ENCODE results near the gene TANGO6.

The TANGO6 gene

DNA sequence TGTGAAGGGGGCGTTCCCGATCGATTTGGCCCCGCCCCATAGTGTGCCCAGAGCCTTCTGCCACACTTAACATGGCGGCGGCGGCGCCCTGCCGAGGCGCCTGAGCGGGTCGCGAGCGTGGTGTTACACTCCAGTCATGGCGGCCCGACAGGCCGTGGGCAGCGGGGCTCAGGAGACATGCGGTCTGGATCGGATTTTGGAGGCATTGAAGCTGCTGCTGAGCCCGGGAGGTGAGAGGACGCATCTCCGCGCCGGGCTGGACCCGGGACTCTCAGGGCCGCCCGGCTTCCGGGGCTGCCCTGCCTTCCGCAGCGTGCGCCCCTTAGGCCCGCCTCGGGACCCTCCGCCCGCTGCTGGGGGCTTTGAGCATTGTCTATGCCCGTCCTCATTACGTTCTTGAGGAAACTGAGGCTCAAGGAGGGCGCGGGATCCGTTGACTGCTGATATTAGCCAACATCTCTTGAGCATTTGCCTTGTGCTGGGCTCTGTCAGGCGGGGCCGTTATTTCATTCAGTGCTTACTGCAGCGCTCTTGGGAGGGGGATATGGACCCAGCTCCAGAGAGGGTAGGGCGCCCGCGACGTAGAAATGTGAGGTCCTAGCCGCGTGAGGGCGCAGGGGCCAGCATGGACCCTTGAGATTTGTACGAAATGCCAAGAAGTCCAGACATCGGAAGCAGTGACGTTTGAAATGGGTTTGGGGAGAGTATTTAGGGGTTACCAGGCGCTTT lies at the start of gene TANGO6:
TANGO6 (plus strand) TSS at position 50 of the 729 bp plus-strand sequence; CDS start at position 137, 87 bp downstream.
- DNase-seq, result peak; percentile 73 to 97 (median 85)
- intact Hi-C loops (cut with DNase I), result loop anchor here (5.0 kb wide), 2 partner anchors 141 to 316 kb away; no protein-coding TSS in a partner anchor

DNA sequence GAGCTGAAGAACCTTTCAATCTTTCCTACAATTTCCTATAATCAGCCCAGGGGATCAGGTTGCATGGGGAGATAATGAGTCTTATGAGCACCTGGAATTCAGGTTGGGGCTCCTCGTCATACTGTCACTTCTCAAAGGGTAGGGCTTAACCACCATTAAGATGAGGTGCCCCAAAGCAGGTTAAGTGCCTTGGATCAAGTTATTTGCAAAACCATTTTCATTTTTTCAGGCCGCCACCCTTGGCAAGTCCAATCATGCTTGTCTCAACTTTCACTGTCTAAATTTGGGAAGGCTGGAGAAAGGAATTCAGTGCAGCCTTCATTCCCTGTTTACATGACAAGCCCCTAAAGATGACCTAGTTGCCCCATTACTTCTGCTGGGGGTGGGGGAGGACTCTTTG lies 44.9 kb upstream of the TANGO6 start:
- no peak for DNase-seq

DNA sequence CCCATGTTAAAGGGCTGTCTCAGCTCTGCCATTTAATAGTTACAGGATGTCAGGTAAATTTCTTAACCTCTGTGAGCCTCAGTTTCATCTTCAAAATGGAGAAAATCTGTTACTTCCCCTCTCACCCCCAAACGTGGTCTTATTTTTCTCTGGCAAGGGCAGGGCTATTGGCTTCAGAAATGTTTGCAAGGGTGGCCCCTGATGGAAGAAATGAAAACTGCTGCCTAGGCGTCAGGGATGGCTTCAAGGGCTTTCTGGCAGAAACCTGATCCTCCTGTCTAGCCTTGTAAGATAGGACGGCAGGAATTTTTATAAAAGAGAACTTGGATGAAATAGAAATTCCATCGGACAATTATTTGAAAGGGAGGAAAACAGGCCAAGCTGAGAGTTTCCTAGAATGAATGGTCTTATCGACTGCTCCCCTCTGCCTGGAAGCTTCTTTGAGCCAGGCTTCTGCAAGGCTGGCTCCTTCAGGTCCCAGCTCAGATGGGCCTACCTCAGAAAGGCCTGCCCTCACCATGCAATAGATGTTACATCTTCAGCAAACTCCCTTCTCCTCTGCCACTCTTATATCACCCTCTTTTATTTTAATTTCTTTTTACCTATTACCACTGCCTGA lies 43.0 kb upstream of the TANGO6 start:
- intact Hi-C loops (cut with DNase I), result loop anchor here (1.0 to 10.0 kb wide), 2 partner anchors 96 to 276 kb away; no protein-coding TSS in a partner anchor
- peak in 6 of 10 donors; percentile 13 to 92 (median 60) for DNase-seq

More for the DNA sequence above, 44.9 kb upstream of the TANGO6 start:
- intact Hi-C loops (cut with DNase I), result no loop called here

DNA sequence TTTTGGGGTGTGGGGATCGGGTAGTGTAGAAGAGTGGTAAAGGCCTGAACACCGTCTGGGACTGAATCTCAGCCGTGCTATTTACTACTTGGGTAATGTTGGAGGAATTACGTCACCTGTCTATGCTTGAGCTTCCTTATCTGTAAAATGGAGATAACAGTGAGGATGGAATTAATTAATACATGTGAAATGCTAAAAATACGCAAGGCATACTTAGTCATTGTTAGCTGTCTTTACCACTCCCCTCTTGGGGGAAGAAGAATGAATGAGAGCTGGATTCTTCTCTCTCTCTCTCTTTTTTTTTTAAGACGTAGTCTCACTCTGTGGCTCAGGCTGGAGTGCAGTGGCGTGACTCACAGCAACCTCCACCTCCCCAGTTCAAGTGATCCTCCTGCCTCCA lies 41.1 kb upstream of the TANGO6 start:
- intact Hi-C loops (cut with DNase I), result loop anchor here (10.0 kb wide), 1 partner anchor 277 kb away; no protein-coding TSS in a partner anchor
- DNase-seq, result no peak

DNA sequence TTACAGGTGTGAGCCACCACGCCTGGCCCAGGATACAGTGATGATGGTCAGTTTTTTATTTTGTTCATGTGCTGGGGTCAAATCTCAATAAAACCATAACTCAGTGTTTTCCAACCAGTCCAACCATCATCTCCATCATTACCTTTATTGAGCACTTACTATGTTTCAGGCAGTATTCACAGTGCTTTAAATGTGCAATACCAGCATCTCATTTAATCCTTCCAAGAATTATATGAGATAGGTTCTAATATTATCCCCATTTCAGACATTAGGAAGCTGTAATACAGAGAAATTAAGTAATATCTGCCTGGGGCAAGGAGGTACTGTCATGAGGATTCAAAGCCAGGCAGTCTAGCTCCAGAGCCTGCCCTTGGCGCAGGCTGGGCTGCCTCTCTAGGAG lies 36.9 kb upstream of the TANGO6 start:
- intact Hi-C loops (cut with DNase I), result loop anchor here (10.0 kb wide), 1 partner anchor 282 kb away; no protein-coding TSS in a partner anchor
- DNase-seq, result no peak

DNA sequence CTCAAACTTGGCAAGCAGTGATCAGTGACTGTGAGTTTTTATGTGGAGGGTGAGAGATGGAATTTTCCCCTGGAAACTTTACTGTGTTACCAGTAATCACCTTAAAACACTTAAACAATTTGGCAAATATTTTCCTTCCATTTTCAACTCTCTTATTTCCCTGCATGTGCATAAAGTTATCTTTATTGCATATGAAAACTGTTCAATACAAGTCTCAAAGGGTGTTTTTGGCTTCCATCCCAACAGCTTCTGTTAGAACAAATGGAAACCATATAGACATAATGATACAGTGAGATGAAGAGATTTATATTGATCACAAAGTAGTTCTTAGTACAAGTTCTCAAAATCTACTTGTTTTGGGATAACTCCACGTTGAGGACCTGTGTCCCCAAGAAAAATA lies 36.4 kb upstream of the TANGO6 start:
- intact Hi-C loops (cut with DNase I), result loop anchor here (10.0 kb wide), 1 partner anchor 282 kb away; no protein-coding TSS in a partner anchor
- DNase-seq, result no peak

DNA sequence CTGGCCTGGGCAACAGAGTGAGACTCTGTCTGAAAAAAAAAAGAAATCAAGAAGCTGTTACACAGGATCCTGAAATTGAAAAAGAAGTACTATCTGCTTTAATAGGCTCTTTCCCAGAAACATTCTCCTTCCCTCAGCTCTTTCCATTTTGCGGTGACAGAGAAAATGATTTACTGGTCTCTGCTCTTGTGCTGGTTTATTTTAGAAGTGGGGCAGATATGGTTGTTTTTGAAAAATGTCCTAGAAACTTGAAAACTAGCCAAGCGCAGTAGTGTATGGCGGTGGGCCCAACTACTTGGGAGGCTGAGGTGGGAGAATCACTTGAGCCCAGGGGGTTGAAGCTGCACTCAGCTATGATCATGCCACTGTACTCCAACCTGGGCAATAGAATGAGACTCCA lies 28.8 kb upstream of the TANGO6 start:
- intact Hi-C loops (cut with DNase I), result no loop called here
- no peak for DNase-seq

DNA sequence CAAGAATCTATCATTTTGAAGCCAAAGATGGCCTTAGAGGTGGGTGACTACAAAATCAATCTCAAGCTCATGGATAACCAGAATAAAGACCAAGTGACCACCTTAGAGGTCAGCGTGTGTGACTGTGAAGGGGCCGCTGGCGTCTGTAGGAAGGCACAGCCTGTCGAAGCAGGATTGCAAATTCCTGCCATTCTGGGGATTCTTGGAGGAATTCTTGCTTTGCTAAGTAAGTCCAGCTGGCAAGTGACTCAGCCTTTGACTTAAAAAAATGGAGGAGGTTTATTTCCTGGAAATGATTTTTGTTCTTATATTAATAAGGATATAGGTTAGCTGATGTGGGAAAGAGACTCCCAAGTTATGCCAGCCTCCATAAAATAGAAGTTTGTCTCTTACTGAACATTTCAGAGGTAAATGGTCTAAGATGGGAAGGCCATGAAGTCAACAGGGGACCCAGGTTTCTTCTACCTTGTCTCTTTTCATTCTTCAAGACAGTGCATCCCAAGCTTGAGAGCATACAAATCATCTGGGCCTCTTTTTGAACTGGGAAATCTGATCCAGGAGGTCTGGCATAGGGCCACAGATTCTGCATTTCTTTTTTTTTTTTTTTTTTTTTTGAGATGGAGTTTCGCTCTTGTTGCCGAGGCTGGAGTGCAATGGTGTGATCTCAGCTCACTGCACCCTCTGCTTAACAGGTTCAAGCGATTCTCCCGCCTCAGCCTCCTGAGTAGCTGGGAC lies 19.8 kb upstream of the TANGO6 start:
- peak in 1 of 10 donors; percentile 18 for DNase-seq
- intact Hi-C loops (cut with DNase I), result no loop called here

DNA sequence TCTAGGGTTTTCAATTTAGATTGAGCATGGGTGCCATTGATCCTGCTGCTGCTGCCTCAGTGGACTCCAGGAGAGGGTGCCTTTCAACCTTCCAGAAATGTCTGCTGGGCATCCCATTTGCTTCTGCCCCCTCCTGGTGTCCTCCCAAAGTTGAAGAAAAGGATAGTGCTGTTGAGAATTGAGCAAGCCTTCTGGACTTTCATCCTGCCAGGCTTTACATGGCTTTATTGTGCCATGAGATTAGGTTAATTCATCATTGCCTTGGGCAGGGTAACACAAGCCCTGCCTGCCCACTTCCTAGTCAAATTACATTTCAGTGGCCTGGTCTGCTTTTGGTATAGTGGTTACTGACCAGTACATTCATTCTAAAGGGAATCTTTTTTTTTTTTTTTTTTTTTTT lies 17.9 kb upstream of the TANGO6 start:
- intact Hi-C loops (cut with DNase I), result no loop called here
- DNase-seq, result no peak

DNA sequence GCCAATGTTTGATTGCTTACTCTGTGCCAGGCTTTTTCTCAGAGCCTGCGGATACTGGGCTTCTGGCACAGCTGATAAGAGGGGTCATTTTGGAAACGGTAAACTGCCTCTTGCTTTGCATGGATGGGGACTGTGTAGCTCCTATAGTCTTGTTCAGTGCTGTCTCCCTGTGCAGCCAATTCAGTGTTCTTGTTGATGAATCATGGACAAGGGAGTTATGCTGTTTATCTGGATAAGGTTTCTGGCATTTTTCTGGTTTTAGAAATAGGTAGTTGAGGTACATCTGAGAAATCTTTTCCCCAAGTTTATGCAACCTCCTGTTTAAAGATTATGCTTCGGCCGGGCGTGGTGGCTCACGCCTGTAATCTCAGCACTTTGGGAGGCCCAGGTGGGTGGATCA lies 16.7 kb upstream of the TANGO6 start:
- no peak for DNase-seq
- intact Hi-C loops (cut with DNase I), result no loop called here

DNA sequence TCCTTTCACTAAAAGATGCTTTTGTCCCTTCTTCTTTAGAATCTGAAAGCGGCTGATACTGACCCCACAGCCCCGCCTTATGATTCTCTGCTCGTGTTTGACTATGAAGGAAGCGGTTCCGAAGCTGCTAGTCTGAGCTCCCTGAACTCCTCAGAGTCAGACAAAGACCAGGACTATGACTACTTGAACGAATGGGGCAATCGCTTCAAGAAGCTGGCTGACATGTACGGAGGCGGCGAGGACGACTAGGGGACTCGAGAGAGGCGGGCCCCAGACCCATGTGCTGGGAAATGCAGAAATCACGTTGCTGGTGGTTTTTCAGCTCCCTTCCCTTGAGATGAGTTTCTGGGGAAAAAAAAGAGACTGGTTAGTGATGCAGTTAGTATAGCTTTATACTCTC lies 10.1 kb upstream of the TANGO6 start:
- DNase-seq, result no peak
- intact Hi-C loops (cut with DNase I), result no loop called here

DNA sequence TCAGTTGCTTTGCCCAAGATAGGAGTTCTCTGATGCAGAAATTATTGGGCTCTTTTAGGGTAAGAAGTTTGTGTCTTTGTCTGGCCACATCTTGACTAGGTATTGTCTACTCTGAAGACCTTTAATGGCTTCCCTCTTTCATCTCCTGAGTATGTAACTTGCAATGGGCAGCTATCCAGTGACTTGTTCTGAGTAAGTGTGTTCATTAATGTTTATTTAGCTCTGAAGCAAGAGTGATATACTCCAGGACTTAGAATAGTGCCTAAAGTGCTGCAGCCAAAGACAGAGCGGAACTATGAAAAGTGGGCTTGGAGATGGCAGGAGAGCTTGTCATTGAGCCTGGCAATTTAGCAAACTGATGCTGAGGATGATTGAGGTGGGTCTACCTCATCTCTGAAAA lies 8.8 kb upstream of the TANGO6 start:
- intact Hi-C loops (cut with DNase I), result no loop called here
- DNase-seq, result no peak

DNA sequence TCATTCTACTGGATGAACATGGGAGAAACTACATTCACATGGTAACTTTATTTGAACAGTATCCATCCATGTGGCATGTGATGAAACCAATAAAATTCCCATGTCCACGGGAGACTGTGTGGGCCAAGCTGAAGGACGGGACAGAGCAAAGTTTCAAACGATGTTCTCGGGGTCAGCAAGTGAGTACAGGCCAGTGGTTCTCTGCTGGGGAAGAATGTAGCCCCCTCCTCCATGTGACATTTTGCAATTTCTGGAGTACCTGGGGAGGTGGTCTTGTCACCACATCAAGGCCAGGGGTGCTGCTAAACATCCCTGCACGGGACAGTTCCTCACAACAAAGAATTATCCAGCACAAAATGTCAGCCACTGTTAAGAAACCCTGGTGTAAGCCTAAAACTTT lies 7.4 kb upstream of the TANGO6 start:
- DNase-seq, result peak in 1 of 10 donors; percentile 4
- intact Hi-C loops (cut with DNase I), result no loop called here

DNA sequence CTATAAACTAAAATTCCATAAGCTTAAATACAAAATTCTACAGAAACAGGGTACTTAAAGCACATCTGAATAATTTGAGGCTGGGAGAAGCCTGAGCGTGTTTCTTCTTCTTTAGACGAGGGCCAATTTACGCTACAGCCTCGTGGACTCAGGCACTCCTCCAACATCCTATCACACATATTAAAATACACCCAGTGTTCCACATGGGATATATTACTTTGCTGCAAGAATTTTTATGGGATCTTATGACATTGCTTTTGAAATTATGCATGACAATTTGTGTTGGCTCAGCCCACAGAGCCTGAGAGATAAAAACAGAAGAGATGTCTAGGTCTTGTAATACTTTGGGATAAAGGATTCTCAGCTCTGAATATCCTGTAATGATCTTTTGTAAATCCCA lies 3.5 kb upstream of the TANGO6 start:
- intact Hi-C loops (cut with DNase I), result loop anchor here (5.0 kb wide), 2 partner anchors 138 to 313 kb away; no protein-coding TSS in a partner anchor
- no peak for DNase-seq

DNA sequence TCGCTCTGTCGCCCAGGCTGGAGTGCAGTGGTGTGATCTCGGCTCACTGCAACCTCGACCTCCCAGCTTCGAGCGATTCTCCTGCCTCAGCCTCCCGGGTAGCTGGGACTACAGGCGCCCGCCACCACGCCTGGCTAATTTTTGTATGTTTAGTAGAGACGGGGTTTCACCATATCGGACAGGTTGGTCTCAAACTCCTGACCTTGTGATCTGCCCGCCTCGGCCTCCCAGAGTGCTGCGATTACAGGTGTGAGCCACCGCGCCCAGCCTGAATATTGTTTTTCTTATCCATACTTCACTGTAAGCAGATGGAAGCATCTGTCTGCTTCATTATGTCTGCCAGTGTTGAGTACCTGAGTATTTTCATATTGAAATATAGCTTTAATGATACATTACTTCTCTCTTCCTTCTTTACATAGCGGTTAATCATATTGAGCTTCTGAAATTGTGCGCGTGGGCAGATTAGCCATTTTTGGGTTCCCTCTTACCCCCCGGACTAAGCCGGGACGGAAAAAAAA lies 308 bp upstream of the TANGO6 start:
- intact Hi-C loops (cut with DNase I), result loop anchor here (5.0 kb wide), 2 partner anchors 141 to 316 kb away; no protein-coding TSS in a partner anchor
- DNase-seq, result peak in 1 of 10 donors; percentile 63

DNA sequence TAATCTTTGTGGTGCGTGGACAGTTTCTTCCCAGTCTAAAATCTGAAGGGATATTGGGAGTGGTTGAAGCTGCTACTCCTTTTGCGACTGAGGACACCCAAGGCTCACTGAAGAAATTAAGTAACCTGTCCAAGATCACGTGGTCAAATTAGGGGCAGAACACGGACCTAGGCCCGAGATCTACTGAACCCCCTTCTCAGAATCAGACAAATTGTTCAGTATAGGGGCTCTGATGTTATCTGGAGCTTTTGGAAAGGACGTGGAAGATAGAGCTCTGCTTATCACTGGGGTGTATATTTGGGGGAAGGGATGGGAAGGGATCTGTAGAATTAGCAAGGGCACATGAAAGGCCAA lies 857 bp downstream of the TANGO6 start:
- peak in 1 of 10 donors; percentile 29 for DNase-seq
- intact Hi-C loops (cut with DNase I), result loop anchor here (5.0 kb wide), 2 partner anchors 142 to 317 kb away; no protein-coding TSS in a partner anchor

DNA sequence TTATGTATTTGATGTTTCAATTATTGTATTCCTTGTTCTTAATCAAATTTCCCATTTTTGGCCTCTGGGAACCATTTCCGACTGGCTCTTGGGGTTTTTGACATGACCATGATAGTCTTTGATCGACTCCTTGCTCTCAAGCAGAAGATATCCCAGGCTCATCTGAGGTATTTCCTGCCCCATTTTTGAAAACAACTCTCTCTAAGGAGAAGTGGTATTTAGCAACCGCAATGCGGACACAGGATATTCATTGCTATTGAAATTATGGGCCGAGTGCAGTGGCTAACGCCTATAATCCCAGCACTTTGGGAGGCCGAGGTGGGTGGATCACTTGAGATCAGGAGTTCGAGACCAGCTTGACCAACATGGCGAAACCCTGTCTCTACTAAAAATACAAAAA lies 5.5 kb downstream of the TANGO6 start:
- intact Hi-C loops (cut with DNase I), result loop anchor here (5.0 kb wide), 1 partner anchor 274 kb away; no protein-coding TSS in a partner anchor
- DNase-seq, result no peak

DNA sequence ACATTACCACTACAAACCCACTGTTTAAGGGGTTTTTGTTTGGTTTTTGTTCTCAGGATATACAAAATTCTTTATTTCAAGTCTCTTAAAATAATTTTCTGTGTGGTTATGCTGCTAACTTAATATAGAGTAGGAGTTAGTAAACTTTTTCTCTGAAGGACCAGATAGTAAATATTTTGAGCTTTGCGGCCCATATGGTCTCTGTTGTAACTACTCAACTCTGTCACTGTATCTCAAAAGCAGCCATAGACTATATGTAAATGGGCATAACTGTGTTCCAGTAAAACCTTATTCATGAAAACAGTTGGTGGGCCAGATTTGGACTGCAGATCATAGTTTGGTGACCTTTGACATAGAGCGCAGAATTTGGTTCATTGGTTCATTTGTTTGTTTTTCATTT lies 7.2 kb downstream of the TANGO6 start:
- DNase-seq, result no peak
- intact Hi-C loops (cut with DNase I), result no loop called here

DNA sequence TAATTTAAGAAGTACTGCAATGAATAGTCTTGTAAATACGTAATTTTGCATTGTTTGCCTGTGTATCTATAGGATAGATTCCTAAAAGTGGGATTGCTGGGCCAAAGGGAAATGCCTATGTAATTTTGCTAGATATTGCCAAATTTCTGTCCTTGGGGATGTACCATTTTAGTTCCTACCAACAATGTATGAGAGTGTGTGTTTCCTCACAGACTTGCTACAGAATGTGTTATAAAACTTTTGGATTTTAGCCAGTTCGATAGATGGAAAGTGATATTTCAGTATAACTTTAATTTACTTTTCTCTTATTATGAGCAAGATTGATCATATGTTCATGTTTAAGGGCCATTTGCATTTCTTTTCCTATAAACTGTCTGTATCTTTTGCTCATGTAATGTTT lies 8.3 kb downstream of the TANGO6 start:
- DNase-seq, result no peak
- intact Hi-C loops (cut with DNase I), result no loop called here

DNA sequence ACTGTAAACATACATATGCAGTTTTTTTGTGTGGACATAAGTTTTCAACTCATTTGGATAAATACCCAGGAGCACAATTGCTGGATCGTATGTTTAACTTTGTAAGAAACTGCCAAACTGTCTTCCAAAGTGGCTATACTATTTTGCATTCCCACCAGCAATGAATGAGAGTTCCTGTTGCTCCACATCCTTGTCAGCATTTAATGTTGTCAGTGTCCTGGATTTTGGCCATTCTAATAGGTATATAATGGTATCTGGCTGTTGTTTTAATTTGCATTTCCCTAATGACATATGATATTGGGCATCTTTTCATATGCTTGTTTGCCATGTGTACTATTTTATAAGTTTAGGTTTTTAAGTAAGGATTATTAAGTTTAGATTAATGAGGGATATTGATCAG lies 14.1 kb downstream of the TANGO6 start:
- intact Hi-C loops (cut with DNase I), result no loop called here
- no peak for DNase-seq

DNA sequence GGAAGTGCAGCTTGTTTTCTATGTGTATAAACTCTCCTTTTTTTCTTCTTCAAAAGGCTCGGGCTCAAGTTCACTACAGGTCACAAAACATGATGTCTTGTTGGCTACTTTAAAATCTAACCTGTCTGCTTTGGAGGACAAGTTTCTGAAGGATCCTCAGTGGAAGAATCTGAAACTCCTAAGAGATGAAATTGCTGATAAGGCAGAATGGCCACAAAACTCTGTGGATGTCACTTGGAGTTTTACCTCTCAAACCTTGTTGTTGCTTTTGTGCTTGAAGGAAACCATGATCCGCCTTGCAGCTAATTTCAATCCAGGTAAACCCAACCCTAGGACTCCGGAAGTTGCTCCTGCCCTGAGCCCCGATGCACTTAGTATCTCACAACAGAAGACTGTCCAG lies 16.5 kb downstream of the TANGO6 start:
- DNase-seq, result no peak
- intact Hi-C loops (cut with DNase I), result no loop called here

Measured in posterior cingulate gyrus (tissue), 11 donors.